ENCODE measurements around the gene TVP23C. TPM values are rescaled to one million over a fixed set of nuclear protein-coding genes. Genes with fewer than 3 reads are reported as not detected.

Gene TVP23C
- total and polyA plus RNA-seq, 2 donors (not counting 3 experiments of a cell fraction or from before 2014, with no cell fraction given), result 6.4 to 36.3 TPM

DNA sequence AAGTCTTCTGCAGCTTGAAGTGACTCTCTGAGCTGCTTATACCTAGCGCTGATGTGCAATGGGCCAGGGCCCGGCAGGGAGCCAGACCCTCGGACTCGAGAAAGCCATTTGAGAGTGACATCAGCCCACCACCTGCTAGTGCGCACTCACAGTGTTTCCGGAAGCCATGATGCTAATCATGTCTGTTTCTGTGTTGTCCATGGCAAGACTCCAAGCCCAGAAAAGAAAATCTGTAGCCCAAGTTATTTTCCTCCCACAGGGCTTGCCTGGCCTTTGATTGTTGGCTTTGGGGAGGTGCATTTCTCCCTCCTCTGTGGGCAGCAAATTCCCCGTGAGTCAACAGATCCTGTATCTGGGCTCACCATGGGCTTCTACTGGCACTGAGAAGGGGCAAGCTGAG lies 94.0 kb downstream of the TVP23C start:
- dilution Hi-C loops (cut with MboI; ENCODE audit: extremely low pct_ligation_motif_present, low sequenced_read_pairs), result no loop called here
- CTCF ChIA-PET, result interaction anchor here (2.4 kb wide), 1 partner anchor 33 kb away, joined by 11 read pairs; no protein-coding TSS in a partner anchor
- no peak overlapping the region for H3K4me3 ChIP-seq (replicated peaks in 1 of 3; ENCODE audit: insufficient read depth in 1 of 3, low read depth in 1 of 3, low read length in 3 of 3)
- no peak overlapping the region for H3K9ac ChIP-seq (replicated peaks; ENCODE audit: extremely low read depth, insufficient read depth, low read length)
- no peaks in the 10 kb centered on the region for H3K27me3 ChIP-seq (ENCODE audit: control insufficient read depth in 2 of 2, insufficient read depth in 2 of 2, low read length in 2 of 2)
- peak; percentile 72 for DNase-seq (ENCODE audit: low read depth, low spot score)
- no peaks in the 10 kb centered on the region for H3K79me2 ChIP-seq (ENCODE audit: control insufficient read depth, insufficient read depth, low read length)
- H3K9me1 ChIP-seq (replicated peaks; ENCODE audit: control insufficient read depth, extremely low read depth, insufficient read depth, low read length), result no peaks in the 10 kb centered on the region
- TF ChIP-seq POLR2A (IDR thresholded peaks at IDR 0.05; ENCODE audit: low read depth, low read length) (no peak), JUN (IDR thresholded peaks at IDR 0.05; ENCODE audit: borderline replicate concordance, insufficient read depth, insufficient read length, low read depth) (no peak), POLR2AphosphoS5 (IDR thresholded peaks at IDR 0.05; ENCODE audit: insufficient read depth, low read depth, low read length) (no peak), FOS (IDR thresholded peaks at IDR 0.05; ENCODE audit: borderline replicate concordance, insufficient read depth, low read length) (no peak), EZH2 (IDR thresholded peaks at IDR 0.05; ENCODE audit: borderline replicate concordance, low read depth, low read length, severe bottlenecking) (no peak), CTCF (IDR thresholded peaks at IDR 0.05; ENCODE audit: extremely low read depth in 1 of 2, insufficient read depth in 1 of 2, low read depth in 1 of 2, low read length in 2 of 2) (no peak), MYC (IDR thresholded peaks at IDR 0.05; ENCODE audit: low read depth, low read length) (no peak), GATA2 (IDR thresholded peaks at IDR 0.05; ENCODE audit: insufficient read depth, insufficient read length, low read depth, low read length) (no peak)
- TF ChIP-seq, protein P1, sequence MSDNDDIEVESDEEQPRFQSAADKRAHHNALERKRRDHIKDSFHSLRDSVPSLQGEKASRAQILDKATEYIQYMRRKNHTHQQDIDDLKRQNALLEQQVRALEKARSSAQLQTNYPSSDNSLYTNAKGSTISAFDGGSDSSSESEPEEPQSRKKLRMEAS (IDR thresholded peaks at IDR 0.05; ENCODE audit: insufficient read depth, insufficient read length), result no peak
- no peak overlapping the region for H3K4me2 ChIP-seq (ENCODE audit: insufficient read depth, low read length)
- POLR2A ChIA-PET, result no interaction called here
- H3K27ac ChIP-seq (ENCODE audit: insufficient read depth, low read depth, low read length), result peak overlapping the region; percentile 0
- BruUV-seq (replicated peaks), result no TSS peak
- peaks cover 10% of the 10 kb centered on the region for H3K4me1 ChIP-seq (ENCODE audit: control insufficient read depth, extremely low read depth, insufficient read depth, low read length)
- intact Hi-C loops (cut with micrococcal nuclease), result loop anchor here (1.0 kb wide), 2 partner anchors 22 to 24 kb away; no protein-coding TSS in a partner anchor
- H4K20me1 ChIP-seq (replicated peaks; ENCODE audit: control insufficient read depth, extremely low read depth, insufficient read depth, low read length), result no peaks in the 10 kb centered on the region
- FAIRE-seq, result no peak
- H2AFZ ChIP-seq (ENCODE audit: low read depth, low read length), result no peak overlapping the region
- H3K36me3 ChIP-seq (ENCODE audit: control insufficient read depth in 2 of 2, extremely low read depth in 1 of 2, insufficient read depth in 2 of 2, low read length in 2 of 2), result no peaks in the 10 kb centered on the region
- H3K9me3 ChIP-seq (replicated peaks; ENCODE audit: control insufficient read depth, insufficient read depth, low read length), result no peaks in the 10 kb centered on the region

Measured in endothelial cell of umbilical vein (primary cell).